Natural killer cell treated with Interleukin-12 subunit alpha and Interleukin-12 subunit beta and Interleukin-15 and Interleukin-18, amount 100 ng/mL, for 72 hours (primary cell): ENCODE results near the gene MILR1. TPM values are rescaled to one million over a fixed set of nuclear protein-coding genes. Genes with fewer than 3 reads are reported as not detected.
A peak's percentile ranks its signal among the peaks of the same experiment; 100 is the strongest.

Experiments used
- ATAC-seq, 2 donors: fragments of 150-1000 bp; cut with Tn5 transposase in 1 of 2; sonication (Bioruptor Pico), chemical (Tn5 transposase) in 1 of 2; 2 replicates each; pipeline ENCODE4 v1.10.0; 2021
- DNase-seq: peaks from one replicate; pipeline ENCODE4 v3.0.0; 2022; ENCODE audit warnings: low spot score
- H3K27ac Mint-ChIP-seq, 2 donors: 1 replicate in 1 of 2; 2 replicates in 1 of 2; pipeline ENCODE4 v1.8.0; 2022; ENCODE audit warnings: mixed read lengths in 2 of 2, mild to moderate bottlenecking in 1 of 2, moderate library complexity in 1 of 2
- H3K27me3 Mint-ChIP-seq, 2 donors: 1 replicate in 1 of 2; 2 replicates in 1 of 2; pipeline ENCODE4 v1.8.0; 2022; ENCODE audit warnings: mixed read lengths in 2 of 2
- H3K36me3 Mint-ChIP-seq: one replicate; pipeline ENCODE4 v1.8.0; 2022; ENCODE audit warnings: mixed read lengths
- H3K4me1 Mint-ChIP-seq, 2 donors: 1 replicate in 1 of 2; 2 replicates in 1 of 2; pipeline ENCODE4 v1.8.0; 2022; ENCODE audit warnings: low read depth in 2 of 2, mixed read lengths in 2 of 2, mild to moderate bottlenecking in 1 of 2
- H3K4me3 Mint-ChIP-seq: one replicate; pipeline ENCODE4 v1.8.0; 2022; ENCODE audit warnings: mixed read lengths
- H3K9me3 Mint-ChIP-seq: 2 replicates; pipeline ENCODE4 v1.8.0; 2022; ENCODE audit warnings: mixed read lengths
- total RNA-seq, 2 donors: library from RNA; stranded (reverse); gene quantifications; one replicate each; pipeline ENCODE4 v1.2.3, GENCODE V29; 2022

MILR1 gene
- total RNA-seq, 2 donors from 2014 or later = 5.0 to 6.9 TPM

DNA sequence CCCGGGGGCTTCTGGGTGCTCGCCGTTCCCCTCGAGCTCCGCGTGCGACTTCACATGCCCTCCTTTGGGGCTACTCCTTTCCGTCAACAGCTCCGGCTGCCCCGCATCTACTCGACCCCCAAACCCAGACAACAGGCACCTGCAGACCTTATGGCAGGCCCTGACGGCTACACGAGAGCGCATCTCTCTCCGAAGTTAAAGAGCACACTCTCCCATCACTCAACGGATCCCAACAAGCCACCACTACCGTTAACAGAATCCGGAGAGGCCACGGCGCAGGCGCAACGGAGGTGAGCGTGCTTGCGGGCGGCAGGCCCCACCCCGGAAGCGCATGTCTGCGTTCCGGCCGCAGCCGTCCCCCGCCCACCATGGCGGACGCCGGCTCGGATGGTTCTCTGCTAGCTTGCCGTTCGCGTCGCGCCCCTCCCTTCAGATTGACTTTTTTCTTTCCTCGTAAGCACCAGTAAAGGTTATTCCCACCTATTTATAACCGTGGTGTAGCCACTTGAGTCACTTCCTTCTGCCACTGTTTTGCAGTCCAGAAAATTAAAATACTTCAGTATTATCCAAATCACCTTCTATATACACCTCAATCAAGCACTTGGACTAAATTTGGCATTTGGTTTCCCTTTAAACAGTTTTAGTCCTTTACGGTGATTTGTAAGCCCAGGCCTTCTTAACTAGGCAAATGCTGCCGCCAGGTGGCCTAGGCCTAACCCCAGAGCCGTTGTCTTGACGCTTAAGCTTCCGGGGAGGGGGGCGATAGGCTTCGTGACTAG, 48.1 kb downstream of the MILR1 start, which contains the start of gene POLG2:
Gene POLG2 (minus strand): TSS at position 269 of the 779 bp plus-strand sequence. CDS start 86 bp downstream, at position 183.
- ATAC-seq (peak; percentile 94 to 96), DNase-seq (peak; percentile 95)
- Mint-ChIP-seq H3K9me3 (no peaks in the 10 kb centered on the region), H3K27ac (peak within 1 kb of the TSS; percentile 99), H3K27me3 (no peaks in the 10 kb centered on the region), H3K36me3 (peaks cover 40% of the 10 kb centered on the region), H3K4me1 (peaks cover 65 to 76% of the 10 kb centered on the region in 2 donors), H3K4me3 (peak within 1 kb of the TSS; percentile 98)

DNA sequence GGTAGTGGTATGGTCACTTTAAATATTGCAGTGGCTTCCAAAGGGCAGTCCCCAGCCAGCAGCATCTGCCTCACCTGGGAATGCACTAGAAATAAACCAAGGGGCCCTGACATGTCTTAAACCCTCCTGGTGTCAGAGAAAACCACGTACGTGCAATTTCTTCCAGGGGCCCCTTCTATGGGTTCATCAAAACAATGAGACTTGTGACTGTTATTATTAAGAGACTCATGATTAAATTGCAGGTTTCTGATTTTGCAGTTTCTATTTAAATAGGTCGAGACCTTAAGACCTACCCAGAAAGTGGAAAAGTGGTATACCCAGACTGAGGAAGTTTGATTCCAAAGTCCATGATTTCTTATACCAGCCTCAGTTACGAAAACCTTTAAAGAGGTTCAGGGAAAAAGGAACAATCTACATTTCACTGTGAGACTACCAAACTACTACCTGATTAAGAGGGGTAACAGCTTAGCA, 48.7 kb downstream of the MILR1 start:
- ATAC-seq = no peak
- DNase-seq = no peak
- peak overlapping the region; percentile 99 for H3K27ac Mint-ChIP-seq
- peaks cover 47% of the 10 kb centered on the region for H3K36me3 Mint-ChIP-seq
- H3K4me1 Mint-ChIP-seq = peaks cover 71 to 79% of the 10 kb centered on the region in 2 donors
- H3K9me3 Mint-ChIP-seq = no peaks in the 10 kb centered on the region
- peak overlapping the region; percentile 98 for H3K4me3 Mint-ChIP-seq
- H3K27me3 Mint-ChIP-seq = no peaks in the 10 kb centered on the region

DNA sequence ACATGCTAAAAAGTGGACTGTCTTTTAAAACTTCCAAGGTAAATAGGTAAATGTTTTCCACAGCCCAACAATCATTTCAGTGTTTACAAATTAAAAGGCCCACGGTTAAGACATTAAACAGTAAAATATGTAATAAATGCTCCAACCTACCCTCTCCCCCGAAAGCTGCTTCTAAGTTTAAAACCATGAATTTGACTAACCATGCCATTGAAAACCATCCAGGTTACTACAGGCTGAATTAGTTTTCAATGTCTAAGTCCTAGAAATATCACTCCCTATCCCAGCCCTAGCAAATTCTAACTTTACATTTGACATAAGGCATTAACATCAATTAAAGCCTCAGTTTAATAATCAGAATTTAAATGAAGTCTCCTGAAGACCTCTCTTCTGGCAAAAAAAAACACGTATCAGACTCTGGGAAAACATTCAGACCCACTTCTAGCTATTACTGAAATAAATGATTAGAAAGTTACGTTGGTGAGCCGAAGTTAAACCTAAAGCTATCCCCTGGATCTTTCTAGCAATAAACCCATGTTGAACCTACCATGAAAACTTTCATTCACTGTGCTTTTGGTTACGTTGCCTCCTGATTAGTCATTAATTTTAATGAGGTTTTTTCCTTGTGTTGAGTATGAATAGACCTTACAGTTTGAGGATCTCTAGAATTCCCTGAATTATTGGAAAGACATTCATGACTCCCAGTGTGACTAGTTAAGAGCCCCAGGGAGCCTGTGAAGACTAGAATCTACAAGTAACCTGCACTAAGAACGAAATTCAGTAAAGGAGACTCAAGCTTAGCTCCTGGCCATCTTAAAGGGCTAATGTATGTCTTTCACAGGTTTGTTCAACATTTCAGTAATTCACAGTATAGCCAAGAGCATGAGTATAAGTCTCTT, 49.6 kb downstream of the MILR1 start:
- DNase-seq (no peak), ATAC-seq (no peak)
- Mint-ChIP-seq H3K36me3 (peaks cover 56% of the 10 kb centered on the region), H3K27ac (peak overlapping the region; percentile 99), H3K27me3 (no peaks in the 10 kb centered on the region), H3K4me3 (peak overlapping the region; percentile 98), H3K4me1 (peaks cover 76 to 89% of the 10 kb centered on the region in 2 donors), H3K9me3 (no peaks in the 10 kb centered on the region)

DNA sequence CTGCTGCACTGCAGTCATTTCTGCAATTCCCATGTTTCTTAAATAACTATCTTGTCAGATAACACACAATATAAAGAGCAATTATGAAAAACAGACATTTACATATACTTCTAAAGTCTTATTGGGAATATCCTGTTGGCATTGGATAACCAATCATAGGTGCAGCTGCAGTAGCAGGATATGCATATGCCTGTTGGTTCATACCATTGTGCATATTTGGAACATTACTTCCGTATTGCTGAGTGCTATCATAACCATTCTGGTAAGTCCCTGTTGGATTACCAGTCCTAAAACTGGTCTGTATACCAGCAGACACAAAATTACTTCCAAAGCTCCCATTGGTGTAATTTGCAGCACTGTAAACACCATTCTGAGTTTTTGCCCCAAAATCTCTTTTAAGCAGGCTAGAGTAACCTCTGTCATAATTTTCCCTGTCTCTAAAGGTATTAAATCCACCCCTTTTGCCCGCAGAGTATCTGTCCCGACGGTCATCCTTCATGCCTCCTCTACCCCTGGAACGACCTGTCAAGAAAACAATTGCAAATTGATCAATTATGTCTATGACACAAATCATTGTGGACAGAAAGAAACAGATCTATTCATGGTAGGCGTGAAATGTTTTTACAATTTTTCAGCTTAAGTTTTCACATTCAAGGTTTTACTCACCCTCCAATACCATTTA, 51.0 kb downstream of the MILR1 start:
- ATAC-seq = no peak
- no peak overlapping the region for H3K4me3 Mint-ChIP-seq
- peaks cover 70% of the 10 kb centered on the region for H3K36me3 Mint-ChIP-seq
- no peaks in the 10 kb centered on the region for H3K27me3 Mint-ChIP-seq
- DNase-seq = no peak
- H3K27ac Mint-ChIP-seq = peak overlapping the region; percentile 99
- H3K4me1 Mint-ChIP-seq = peaks cover 78 to 90% of the 10 kb centered on the region in 2 donors
- no peaks in the 10 kb centered on the region for H3K9me3 Mint-ChIP-seq

DNA sequence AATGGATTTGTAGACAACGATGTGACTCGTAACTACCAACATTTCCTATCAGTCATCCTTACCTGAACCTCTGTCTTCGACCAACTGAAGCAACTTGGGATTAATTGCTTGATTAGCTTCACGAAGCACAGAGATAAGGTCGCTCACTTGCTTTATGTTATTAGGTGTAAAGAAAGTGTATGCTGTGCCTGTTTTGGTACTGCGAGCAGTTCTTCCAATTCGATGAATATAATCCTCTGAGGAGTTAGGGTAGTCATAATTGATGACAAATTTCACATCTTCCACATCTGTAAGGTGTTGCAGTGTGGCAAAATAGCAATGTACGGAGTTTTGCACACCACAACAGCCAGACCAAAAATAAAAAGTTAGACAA, 51.6 kb downstream of the MILR1 start:
- ATAC-seq = no peak
- no peak for DNase-seq
- peaks cover 82 to 94% of the 10 kb centered on the region in 2 donors for H3K4me1 Mint-ChIP-seq
- no peaks in the 10 kb centered on the region for H3K27me3 Mint-ChIP-seq
- no peak overlapping the region for H3K4me3 Mint-ChIP-seq
- H3K9me3 Mint-ChIP-seq = no peaks in the 10 kb centered on the region
- H3K36me3 Mint-ChIP-seq = peaks cover 75% of the 10 kb centered on the region
- H3K27ac Mint-ChIP-seq = peak overlapping the region; percentile 99

DNA sequence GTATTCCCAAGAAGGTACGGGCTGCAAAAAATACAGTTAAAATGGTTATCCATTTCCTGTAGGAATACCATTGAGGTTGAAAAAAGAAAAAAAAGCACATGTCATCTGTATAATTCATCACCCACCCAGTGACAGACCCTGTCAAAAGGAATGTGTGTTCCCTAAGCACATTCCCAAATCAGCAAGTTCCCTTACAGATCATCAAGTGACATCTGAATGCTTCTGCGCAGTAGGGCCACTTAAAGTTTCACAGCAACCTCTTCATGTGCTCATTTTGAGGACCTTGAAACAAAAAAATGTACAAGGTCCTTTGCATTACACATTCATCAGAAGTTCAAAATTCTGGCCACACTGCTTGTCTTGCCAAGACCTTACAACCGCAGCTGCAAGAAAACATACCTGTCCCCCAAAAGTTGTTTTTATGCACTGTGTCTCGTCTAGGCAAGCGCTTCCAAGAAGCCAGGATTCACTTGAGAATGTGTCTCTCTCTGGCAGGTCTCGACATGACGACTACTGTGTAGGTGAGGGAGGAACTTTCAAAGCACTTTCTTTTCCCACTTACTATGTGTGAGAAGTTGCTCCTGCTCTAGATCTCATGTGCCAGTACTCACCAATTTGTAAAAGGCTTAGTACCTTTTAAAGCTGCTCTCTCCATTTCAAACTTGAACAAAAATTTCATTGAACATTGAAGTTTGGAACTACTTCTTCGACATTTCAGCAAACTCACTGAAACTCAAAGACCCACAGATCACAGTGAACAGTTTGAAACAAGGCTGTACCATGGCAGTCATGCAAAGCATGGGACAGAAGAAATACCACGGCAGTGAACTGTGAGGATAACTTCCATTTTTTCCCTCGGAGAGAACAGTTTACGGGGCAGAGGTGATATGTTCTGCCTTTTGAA, 52.2 kb downstream of the MILR1 start:
- Mint-ChIP-seq H3K27ac (peak overlapping the region; percentile 99), H3K9me3 (no peaks in the 10 kb centered on the region)

DNA sequence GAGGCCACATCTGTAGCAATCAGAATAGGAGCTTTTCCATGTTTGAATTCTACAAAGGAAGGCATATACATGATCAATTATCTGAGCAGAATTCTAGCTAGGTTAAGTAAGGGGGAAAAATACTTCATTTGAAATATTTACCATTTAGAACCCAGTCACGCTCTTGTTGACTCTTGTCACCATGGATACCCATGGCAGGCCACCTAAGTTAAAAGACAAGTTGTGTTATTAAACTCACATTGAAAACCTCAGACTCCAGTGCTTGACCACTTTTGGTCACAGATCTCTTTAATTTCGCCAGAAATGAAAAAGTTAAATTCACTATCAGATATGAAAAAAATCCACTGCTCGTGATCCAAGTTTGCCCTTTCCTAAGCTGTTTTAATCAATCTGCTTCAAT, 53.1 kb downstream of the MILR1 start:
- Mint-ChIP-seq H3K27me3 (no peaks in the 10 kb centered on the region), H3K4me1 (peaks cover 76 to 86% of the 10 kb centered on the region in 2 donors), H3K4me3 (peak overlapping the region; percentile 98), H3K27ac (peak overlapping the region; percentile 99), H3K36me3 (peaks cover 75% of the 10 kb centered on the region), H3K9me3 (no peaks in the 10 kb centered on the region)
- DNase-seq (no peak), ATAC-seq (no peak)

More for the DNA sequence above, 52.2 kb downstream of the MILR1 start:
- no peak for DNase-seq
- ATAC-seq = no peak
- peaks cover 80% of the 10 kb centered on the region for H3K36me3 Mint-ChIP-seq
- peaks cover 85 to 96% of the 10 kb centered on the region in 2 donors for H3K4me1 Mint-ChIP-seq
- H3K4me3 Mint-ChIP-seq = peak overlapping the region; percentile 36
- H3K27me3 Mint-ChIP-seq = no peaks in the 10 kb centered on the region

DNA sequence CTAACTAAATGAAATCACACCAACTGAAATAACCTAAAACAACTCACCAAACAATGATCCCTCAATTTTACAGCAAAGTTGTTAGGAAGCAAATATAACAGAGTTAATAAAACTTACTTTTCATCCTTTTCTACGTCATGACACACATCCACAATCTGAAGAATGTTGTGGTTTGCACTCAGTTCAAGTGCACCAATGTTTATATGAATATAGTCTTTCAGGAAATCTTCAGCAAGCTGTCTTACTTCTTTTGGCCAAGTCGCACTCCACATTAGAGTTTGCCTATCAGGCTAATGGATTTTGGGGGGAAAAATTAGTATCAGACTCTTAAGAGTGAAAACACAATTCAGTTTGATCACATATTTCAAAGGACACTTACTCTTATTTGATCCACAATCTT, 53.9 kb downstream of the MILR1 start:
- Mint-ChIP-seq H3K36me3 (peaks cover 75% of the 10 kb centered on the region), H3K4me1 (peaks cover 76 to 83% of the 10 kb centered on the region in 2 donors), H3K27ac (peak overlapping the region; percentile 99), H3K4me3 (peak overlapping the region; percentile 98), H3K27me3 (no peaks in the 10 kb centered on the region), H3K9me3 (no peaks in the 10 kb centered on the region)
- DNase-seq = no peak
- no peak for ATAC-seq

DNA sequence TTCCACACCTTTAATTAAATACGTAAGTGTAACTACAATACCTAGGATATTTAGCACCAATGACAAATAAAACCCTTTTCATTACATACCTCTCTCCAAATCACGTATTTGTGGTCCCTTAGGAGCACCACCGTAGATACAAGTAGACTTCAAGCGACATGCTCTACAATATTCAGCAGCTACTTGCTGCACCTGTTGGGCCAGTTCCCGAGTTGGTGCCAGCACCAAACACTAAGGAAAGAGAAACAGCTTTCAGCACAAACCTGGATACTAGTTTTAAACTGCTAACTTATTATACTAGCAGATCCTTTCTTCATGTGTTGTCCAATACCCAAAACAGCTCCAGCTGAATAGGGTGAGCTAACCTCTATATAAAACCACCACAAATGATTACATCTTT, 54.4 kb downstream of the MILR1 start:
- H3K9me3 Mint-ChIP-seq = no peaks in the 10 kb centered on the region
- H3K4me1 Mint-ChIP-seq = peaks cover 77 to 81% of the 10 kb centered on the region in 2 donors
- H3K36me3 Mint-ChIP-seq = peaks cover 74% of the 10 kb centered on the region
- no peaks in the 10 kb centered on the region for H3K27me3 Mint-ChIP-seq
- DNase-seq (no peak), ATAC-seq (no peak)
- H3K27ac Mint-ChIP-seq = peak overlapping the region; percentile 99
- peak overlapping the region; percentile 98 for H3K4me3 Mint-ChIP-seq

DNA sequence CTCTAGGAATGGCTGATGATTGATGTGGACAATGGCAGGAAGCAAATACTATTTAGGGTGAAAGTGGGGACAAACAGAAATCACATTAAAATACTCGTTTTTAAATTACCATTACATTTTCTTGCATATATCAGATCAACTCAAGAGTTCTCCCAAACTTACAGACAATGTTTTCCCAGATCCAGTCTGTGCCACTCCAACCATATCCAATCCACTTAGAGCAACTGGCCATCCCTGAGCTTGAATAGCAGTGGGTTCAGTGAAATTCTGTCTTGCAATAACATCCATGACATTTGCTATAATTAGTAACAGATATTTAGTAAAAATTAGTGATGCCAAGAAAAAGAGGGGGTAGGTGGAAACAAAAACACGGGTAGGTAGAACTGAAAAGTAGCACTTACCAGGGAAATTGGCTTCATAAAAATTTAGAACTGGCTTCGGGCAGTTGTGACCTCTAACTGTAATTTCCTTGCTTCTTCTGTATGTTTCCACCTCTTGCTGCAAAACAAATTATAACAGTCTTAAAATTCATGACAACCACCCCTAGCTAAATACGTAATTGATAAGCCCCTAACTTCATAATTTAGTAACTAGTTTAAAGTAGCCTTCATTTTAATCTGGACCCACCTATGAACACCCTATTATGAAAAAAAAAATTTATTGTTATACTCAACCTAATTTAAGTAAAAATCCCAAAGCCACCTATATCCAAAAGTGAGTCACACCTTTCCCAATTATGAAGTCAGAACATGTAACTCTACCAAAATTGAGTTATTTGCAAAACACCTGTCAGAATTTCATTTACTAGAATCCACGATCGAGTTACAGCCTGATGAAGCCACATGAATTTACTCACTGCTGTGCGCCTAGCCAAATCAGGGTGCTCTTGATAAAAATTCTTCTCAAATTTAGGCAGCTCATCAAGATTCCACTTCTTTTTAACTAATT, 55.2 kb downstream of the MILR1 start:
- peak overlapping the region; percentile 98 for H3K4me3 Mint-ChIP-seq
- H3K36me3 Mint-ChIP-seq = peaks cover 69% of the 10 kb centered on the region
- H3K27me3 Mint-ChIP-seq = no peaks in the 10 kb centered on the region
- peaks cover 77 to 80% of the 10 kb centered on the region in 2 donors for H3K4me1 Mint-ChIP-seq
- H3K9me3 Mint-ChIP-seq = no peaks in the 10 kb centered on the region
- H3K27ac Mint-ChIP-seq = peak overlapping the region; percentile 99
- DNase-seq (no peak), ATAC-seq (no peak)

DNA sequence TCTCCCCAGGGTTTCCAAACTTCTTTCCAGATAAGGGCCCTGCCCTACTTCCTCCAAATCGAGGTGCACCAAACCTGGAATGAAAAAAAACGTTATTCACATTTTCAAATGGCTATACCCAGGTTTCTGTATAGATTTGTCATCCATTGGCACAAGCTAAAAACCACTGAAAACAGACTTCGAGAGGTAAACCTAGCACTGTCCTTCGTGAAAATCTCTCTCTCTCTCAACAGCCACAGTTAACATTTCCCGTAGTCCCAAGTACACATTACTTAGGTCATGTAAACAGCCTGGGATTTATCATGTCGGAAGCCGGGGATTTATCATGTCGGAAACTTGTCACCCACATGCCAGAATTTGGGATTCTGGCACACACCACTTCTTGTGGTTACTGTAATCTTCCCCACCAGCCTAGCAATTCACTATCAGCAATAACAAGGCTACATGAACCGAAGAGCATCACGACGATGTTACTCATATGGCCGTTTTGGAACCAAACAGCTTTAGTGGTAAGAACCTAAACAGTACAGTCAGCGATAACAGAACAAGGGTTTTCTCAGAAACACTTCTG, 55.9 kb downstream of the MILR1 start:
- DNase-seq = no peak
- no peak for ATAC-seq
- peak overlapping the region; percentile 98 for H3K4me3 Mint-ChIP-seq
- H3K36me3 Mint-ChIP-seq = peaks cover 62% of the 10 kb centered on the region
- H3K9me3 Mint-ChIP-seq = no peaks in the 10 kb centered on the region
- peaks cover 71 to 78% of the 10 kb centered on the region in 2 donors for H3K4me1 Mint-ChIP-seq
- H3K27ac Mint-ChIP-seq = peak overlapping the region; percentile 99
- no peaks in the 10 kb centered on the region for H3K27me3 Mint-ChIP-seq
